Trophoblast cell (in vitro differentiated cells and primary cell): Measurements from ENCODE around the gene ABTB2.

Experiments used
- DNase-seq, 2 donors: peaks; one replicate each; pipeline ENCODE4 v3.0.0-alpha.2; 2016
- H2AFZ ChIP-seq: 2 replicates; pipeline ENCODE4 v1.6.1; 2013; ENCODE audit warnings: low read length, moderate library complexity, mild to moderate bottlenecking; ENCODE audit not compliant: insufficient read depth, poor library complexity
- H2AK5ac ChIP-seq: 2 replicates; pipeline ENCODE4 v1.6.1; 2013; ENCODE audit warnings: mild to moderate bottlenecking, low read length
- H2BK120ac ChIP-seq: 2 replicates; pipeline ENCODE4 v1.6.1; 2013; ENCODE audit warnings: low read length, mild to moderate bottlenecking, moderate library complexity; ENCODE audit not compliant: insufficient read depth, poor library complexity
- H2BK12ac ChIP-seq: 2 replicates; pipeline ENCODE4 v1.6.1; 2013; ENCODE audit warnings: mild to moderate bottlenecking, low read length, moderate library complexity
- H2BK5ac ChIP-seq: 2 replicates; pipeline ENCODE4 v1.6.1; 2013; ENCODE audit warnings: low read length, low read depth, moderate library complexity, mild to moderate bottlenecking; ENCODE audit not compliant: poor library complexity
- H3K14ac ChIP-seq: 2 replicates; pipeline ENCODE4 v1.6.1; 2013; ENCODE audit warnings: mild to moderate bottlenecking, low read length
- H3K18ac ChIP-seq: 2 replicates; pipeline ENCODE4 v1.6.1; 2013; ENCODE audit warnings: mild to moderate bottlenecking, low read length
- H3K23ac ChIP-seq: 2 replicates; pipeline ENCODE4 v1.6.1; 2013; ENCODE audit warnings: low read length
- H3K27ac ChIP-seq: 2 replicates; pipeline ENCODE4 v1.5.1; 2013; ENCODE audit warnings: low read depth, mild to moderate bottlenecking, inconsistent platforms, low read length, moderate library complexity
- H3K27me3 ChIP-seq: 2 replicates; pipeline ENCODE4 v1.6.1; 2013; ENCODE audit warnings: inconsistent platforms, mild to moderate bottlenecking, low read length, moderate library complexity; ENCODE audit not compliant: insufficient read depth
- H3K36me3 ChIP-seq, 2 experiments: 1 replicate in 1 of 2; 2 replicates in 1 of 2; pipeline ENCODE4 v1.6.1; 2013; ENCODE audit warnings: low read length in 2 of 2, mild to moderate bottlenecking in 2 of 2, moderate library complexity in 1 of 2; ENCODE audit not compliant: insufficient read depth in 2 of 2, control insufficient read depth in 1 of 2
- H3K4ac ChIP-seq: 2 replicates; pipeline ENCODE4 v1.6.1; 2013; ENCODE audit warnings: low read depth, mild to moderate bottlenecking, low read length, moderate library complexity
- H3K4me1 ChIP-seq, 2 experiments: 1 replicate in 1 of 2; 2 replicates in 1 of 2; pipeline ENCODE4 v1.6.1; 2013; ENCODE audit warnings: low read length in 2 of 2, mild to moderate bottlenecking in 2 of 2, moderate library complexity in 1 of 2; ENCODE audit not compliant: insufficient read depth in 2 of 2, control insufficient read depth in 1 of 2
- H3K4me2 ChIP-seq: 2 replicates; pipeline ENCODE4 v1.6.1; 2013; ENCODE audit warnings: inconsistent platforms, mild to moderate bottlenecking, low read length, moderate library complexity
- H3K4me3 ChIP-seq: 2 replicates; pipeline ENCODE4 v1.5.1; 2013; ENCODE audit warnings: mild to moderate bottlenecking, low read depth, low read length, inconsistent platforms
- H3K79me1 ChIP-seq: one replicate; pipeline ENCODE4 v1.6.1; 2013; ENCODE audit warnings: low read length
- H3K79me2 ChIP-seq: 2 replicates; pipeline ENCODE4 v1.6.1; 2013; ENCODE audit warnings: low read length, mild to moderate bottlenecking; ENCODE audit not compliant: control insufficient read depth, insufficient read depth, poor library complexity
- H3K9ac ChIP-seq: 2 replicates; pipeline ENCODE4 v1.6.1; 2013; ENCODE audit warnings: mild to moderate bottlenecking, low read length
- H3K9me3 ChIP-seq: 2 replicates; pipeline ENCODE4 v1.6.1; 2013; ENCODE audit warnings: low read depth, mild to moderate bottlenecking, control low read depth, inconsistent platforms, low read length; ENCODE audit not compliant: insufficient read depth
- H4K12ac ChIP-seq: 2 replicates; pipeline ENCODE4 v1.6.1; 2013; ENCODE audit warnings: low read depth, mild to moderate bottlenecking, low read length, moderate library complexity
- H4K8ac ChIP-seq: 2 replicates; pipeline ENCODE4 v1.6.1; 2013; ENCODE audit warnings: low read depth, mild to moderate bottlenecking, low read length, moderate library complexity
- H4K91ac ChIP-seq: one replicate; pipeline ENCODE4 v1.6.1; 2013; ENCODE audit warnings: low read depth, mild to moderate bottlenecking, low read length, moderate library complexity
- WGBS: extraction: QIAGEN DNeasy Blood & Tissue Kit; methylation state at CpG from one replicate; pipeline ENCODE4 v1.1.7; 2013; ENCODE audit warnings: missing lambda C conversion rate; ENCODE audit not compliant: insufficient read length, insufficient coverage; ENCODE audit errors: extremely low coverage; 5-methylcytosine and 5-hydroxymethylcytosine counted together

ABTB2 gene

DNA sequence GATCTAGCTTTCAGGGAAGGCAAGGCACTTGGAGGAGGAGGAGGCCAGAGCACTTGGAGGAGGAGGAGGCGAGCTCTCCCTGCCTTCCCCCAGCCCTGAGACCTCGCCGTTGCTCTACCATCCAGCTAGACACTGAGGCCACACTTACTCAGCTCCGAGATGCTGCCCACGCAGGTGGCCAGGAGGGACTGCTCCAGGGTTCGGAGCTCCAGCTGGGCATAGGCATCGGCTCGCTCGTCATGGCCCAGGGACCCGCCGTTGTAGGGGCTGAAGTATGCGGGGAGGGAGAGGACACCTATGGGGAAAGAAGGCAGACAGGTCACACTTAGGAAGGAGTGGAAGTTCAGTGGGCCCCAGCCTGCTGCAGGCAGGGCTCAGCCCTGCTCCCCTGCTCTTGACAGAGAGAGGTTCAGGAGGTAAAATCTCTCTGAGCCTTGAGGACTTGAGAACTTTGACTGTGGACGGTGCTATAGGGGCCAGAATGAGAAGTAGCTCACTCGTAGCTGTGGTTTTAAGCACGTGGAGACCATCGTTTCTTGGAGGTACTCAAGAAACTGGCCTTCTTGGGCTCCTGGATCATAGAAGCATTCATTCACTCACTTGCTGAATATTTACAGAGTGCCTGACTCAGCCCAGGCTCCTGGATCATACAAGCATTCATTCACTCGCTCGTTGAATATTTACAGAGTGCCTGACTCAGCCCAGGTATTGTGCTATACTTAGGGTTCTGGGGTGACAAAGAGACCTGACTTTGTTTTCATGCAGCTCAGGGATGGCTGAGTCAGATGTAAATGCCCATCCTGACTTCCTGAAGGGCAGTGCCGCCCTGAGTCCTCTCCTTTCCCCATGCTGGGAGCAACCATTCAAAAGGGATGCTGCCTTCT, 153.2 kb downstream of the ABTB2 start:
- H3K27me3 ChIP-seq, result no peaks in the 10 kb centered on the region
- WGBS, result no CpG with 5 or more reads among the region's 19 CpGs
- no peak for DNase-seq

GRCh38 chr11:34203377-34203871, 154.4 kb downstream of the ABTB2 start:
- H3K27ac ChIP-seq, result no peak overlapping the region
- WGBS, result no CpG with 5 or more reads among the region's 5 CpGs

More for the DNA sequence above, 153.2 kb downstream of the ABTB2 start:
- H2BK12ac ChIP-seq, result no peak overlapping the region
- no peak overlapping the region for H4K12ac ChIP-seq
- no peaks in the 10 kb centered on the region for H3K79me1 ChIP-seq
- H3K4ac ChIP-seq, result no peak overlapping the region
- H2BK5ac ChIP-seq, result no peak overlapping the region
- H3K9ac ChIP-seq, result no peak overlapping the region
- H3K27ac ChIP-seq, result no peak overlapping the region
- H3K36me3 ChIP-seq, result peaks cover 2% of the 10 kb centered on the region in 2 experiments
- H3K18ac ChIP-seq, result no peak overlapping the region
- no peaks in the 10 kb centered on the region for H3K9me3 ChIP-seq
- no peak overlapping the region for H4K91ac ChIP-seq
- H3K23ac ChIP-seq, result no peak overlapping the region
- H3K4me3 ChIP-seq, result no peak overlapping the region
- peaks cover 2 to 4% of the 10 kb centered on the region in 2 experiments for H3K4me1 ChIP-seq
- H4K8ac ChIP-seq, result no peak overlapping the region
- no peaks in the 10 kb centered on the region for H3K79me2 ChIP-seq
- no peak overlapping the region for H3K4me2 ChIP-seq
- no peak overlapping the region for H2AFZ ChIP-seq
- H2BK120ac ChIP-seq, result no peak overlapping the region
- no peak overlapping the region for H2AK5ac ChIP-seq
- no peak overlapping the region for H3K14ac ChIP-seq

GRCh38 chr11:34201129-34201528, 156.7 kb downstream of the ABTB2 start:
- no peak overlapping the region for H2BK120ac ChIP-seq
- H2AK5ac ChIP-seq, result no peak overlapping the region
- H3K27ac ChIP-seq, result no peak overlapping the region
- no peak overlapping the region for H3K14ac ChIP-seq
- H3K4me1 ChIP-seq, result peaks cover 2 to 4% of the 10 kb centered on the region in 2 experiments
- no peaks in the 10 kb centered on the region for H3K79me1 ChIP-seq
- H3K18ac ChIP-seq, result no peak overlapping the region
- no peak overlapping the region for H4K91ac ChIP-seq
- no peak overlapping the region for H2BK5ac ChIP-seq
- no peaks in the 10 kb centered on the region for H3K27me3 ChIP-seq
- no peak overlapping the region for H4K12ac ChIP-seq
- H2BK12ac ChIP-seq, result no peak overlapping the region
- H3K79me2 ChIP-seq, result no peaks in the 10 kb centered on the region
- no peak overlapping the region for H3K4ac ChIP-seq
- H3K9me3 ChIP-seq, result no peaks in the 10 kb centered on the region
- H3K4me3 ChIP-seq, result no peak overlapping the region
- H3K36me3 ChIP-seq, result peaks cover 2 to 7% of the 10 kb centered on the region in 2 experiments
- WGBS, result no CpG with 5 or more reads among the region's 3 CpGs
- DNase-seq, result no peak
- no peak overlapping the region for H4K8ac ChIP-seq
- no peak overlapping the region for H3K4me2 ChIP-seq
- no peak overlapping the region for H3K9ac ChIP-seq
- H3K23ac ChIP-seq, result no peak overlapping the region
- no peak overlapping the region for H2AFZ ChIP-seq

More at GRCh38 chr11:34203377-34203871, 154.4 kb downstream of the ABTB2 start:
- Histone ChIP-seq H3K4ac (no peak overlapping the region), H2BK120ac (no peak overlapping the region), H3K14ac (no peak overlapping the region), H4K8ac (no peak overlapping the region), H4K91ac (no peak overlapping the region), H3K9me3 (no peaks in the 10 kb centered on the region), H3K27me3 (no peaks in the 10 kb centered on the region), H2BK5ac (no peak overlapping the region), H3K4me3 (no peak overlapping the region), H4K12ac (no peak overlapping the region), H3K79me2 (no peaks in the 10 kb centered on the region), H3K79me1 (no peaks in the 10 kb centered on the region), H3K36me3 (peaks cover 2% of the 10 kb centered on the region in 2 experiments), H3K23ac (no peak overlapping the region), H2AFZ (no peak overlapping the region), H3K18ac (no peak overlapping the region), H3K4me2 (no peak overlapping the region), H2AK5ac (no peak overlapping the region), H3K9ac (no peak overlapping the region), H2BK12ac (no peak overlapping the region), H3K4me1 (peaks cover 2 to 4% of the 10 kb centered on the region in 2 experiments)
- DNase-seq, result no peak

DNA sequence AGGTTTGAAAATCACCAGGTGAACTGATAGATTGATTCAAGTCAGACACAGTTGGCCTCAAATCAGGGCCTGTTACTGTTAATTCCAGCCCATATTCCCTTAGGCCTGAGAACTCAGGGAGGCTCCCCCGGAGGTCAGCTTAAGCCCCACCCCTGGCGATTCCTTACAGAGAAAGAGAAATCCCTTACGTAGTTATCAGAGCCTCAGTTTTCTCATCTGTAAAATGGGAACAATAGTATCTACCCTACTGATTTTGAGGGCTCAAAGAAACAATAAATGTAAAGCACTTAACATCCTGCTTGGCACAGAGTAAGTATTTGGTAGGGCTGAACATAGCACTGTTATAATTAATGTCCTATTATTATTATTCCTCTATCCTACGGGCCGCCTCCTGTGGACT, 158.3 kb downstream of the ABTB2 start:
- H3K27me3 ChIP-seq, result no peaks in the 10 kb centered on the region
- H4K12ac ChIP-seq, result no peak overlapping the region
- no peak overlapping the region for H2AFZ ChIP-seq
- H3K23ac ChIP-seq, result no peak overlapping the region
- H2BK5ac ChIP-seq, result no peak overlapping the region
- H3K18ac ChIP-seq, result no peak overlapping the region
- no peak overlapping the region for H4K8ac ChIP-seq
- no CpG with 5 or more reads among the region's 5 CpGs for WGBS
- no peak overlapping the region for H3K27ac ChIP-seq
- peaks cover 2 to 9% of the 10 kb centered on the region in 2 experiments for H3K36me3 ChIP-seq
- no peaks in the 10 kb centered on the region for H3K79me2 ChIP-seq
- no peaks in the 10 kb centered on the region for H3K9me3 ChIP-seq
- H3K4ac ChIP-seq, result no peak overlapping the region
- no peak overlapping the region for H2BK120ac ChIP-seq
- no peak for DNase-seq
- H2BK12ac ChIP-seq, result no peak overlapping the region
- H3K4me3 ChIP-seq, result no peak overlapping the region
- peaks cover 6 to 8% of the 10 kb centered on the region in 2 experiments for H3K4me1 ChIP-seq
- H4K91ac ChIP-seq, result no peak overlapping the region
- no peak overlapping the region for H3K4me2 ChIP-seq
- H3K14ac ChIP-seq, result no peak overlapping the region
- H3K79me1 ChIP-seq, result no peaks in the 10 kb centered on the region
- no peak overlapping the region for H2AK5ac ChIP-seq
- no peak overlapping the region for H3K9ac ChIP-seq
